Myocyte (in vitro differentiated cells): ENCODE results near the gene PTGES3. TPM values are rescaled to one million over a fixed set of nuclear protein-coding genes. Genes with fewer than 3 reads are reported as not detected.
"Not testable (repeated sequence)": the region's sequence is repeated elsewhere in the genome, so short reads cannot be mapped to it uniquely, and the experiment has no call there.

Experiments used
- DNase-seq: peaks from one replicate; pipeline ENCODE4 v3.0.0-alpha.2; 2012; ENCODE audit warnings: low read depth
- total RNA-seq: library from RNA; depleted of rRNA; stranded (reverse); fragments of >200 nt; gene quantifications from 2 replicates; pipeline ENCODE4 v1.2.3, GENCODE V29; 2014

The PTGES3 gene
- total RNA-seq, 1 donor from 2014 or later: 82.2 TPM

GRCh38 chr12:56713345-56713744 is 25.3 kb upstream of the PTGES3 start:
- DNase-seq: no peak

DNA sequence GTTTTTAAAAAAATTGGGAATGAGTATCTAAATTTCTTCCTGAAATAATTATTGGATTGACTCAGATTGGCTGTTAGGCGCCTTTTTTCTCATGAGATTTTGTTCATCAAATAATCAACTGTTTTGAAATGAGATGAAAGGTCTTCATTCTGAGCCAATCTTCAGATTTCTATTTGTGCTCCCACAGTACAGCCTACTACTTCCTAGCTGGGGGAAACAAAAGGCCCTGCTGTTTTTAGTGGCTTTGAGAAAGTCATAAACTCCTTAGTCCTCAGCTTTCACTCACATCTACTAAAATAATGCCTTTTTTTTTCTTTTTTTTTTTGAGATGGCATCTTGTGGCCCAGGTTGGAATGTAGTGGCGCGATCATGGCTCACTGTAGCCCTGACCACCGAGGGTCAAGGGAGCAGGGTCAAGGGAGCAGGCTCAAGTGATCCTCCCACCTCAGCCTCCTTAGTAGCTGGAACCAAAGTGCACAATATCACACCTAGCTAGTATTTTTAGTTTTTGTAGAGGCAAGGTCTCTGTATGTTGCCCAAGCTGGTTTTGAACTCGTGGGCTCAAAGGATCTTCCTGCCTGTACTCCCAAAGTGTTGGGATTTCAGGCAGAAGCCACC is 21.8 kb upstream of the PTGES3 start:
- no peak for DNase-seq

GRCh38 chr12:56704522-56704921 is 16.4 kb upstream of the PTGES3 start:
- DNase-seq: not testable (repeated sequence)

GRCh38 chr12:56699020-56699661 is 11.1 kb upstream of the PTGES3 start:
- DNase-seq: no peak

GRCh38 chr12:56695327-56696101 is 7.4 kb upstream of the PTGES3 start:
- peak; percentile 89 for DNase-seq

GRCh38 chr12:56694161-56694560 is 6.1 kb upstream of the PTGES3 start:
- no peak for DNase-seq

GRCh38 chr12:56688846-56689109 is 694 bp upstream of the PTGES3 start:
- no peak for DNase-seq

DNA sequence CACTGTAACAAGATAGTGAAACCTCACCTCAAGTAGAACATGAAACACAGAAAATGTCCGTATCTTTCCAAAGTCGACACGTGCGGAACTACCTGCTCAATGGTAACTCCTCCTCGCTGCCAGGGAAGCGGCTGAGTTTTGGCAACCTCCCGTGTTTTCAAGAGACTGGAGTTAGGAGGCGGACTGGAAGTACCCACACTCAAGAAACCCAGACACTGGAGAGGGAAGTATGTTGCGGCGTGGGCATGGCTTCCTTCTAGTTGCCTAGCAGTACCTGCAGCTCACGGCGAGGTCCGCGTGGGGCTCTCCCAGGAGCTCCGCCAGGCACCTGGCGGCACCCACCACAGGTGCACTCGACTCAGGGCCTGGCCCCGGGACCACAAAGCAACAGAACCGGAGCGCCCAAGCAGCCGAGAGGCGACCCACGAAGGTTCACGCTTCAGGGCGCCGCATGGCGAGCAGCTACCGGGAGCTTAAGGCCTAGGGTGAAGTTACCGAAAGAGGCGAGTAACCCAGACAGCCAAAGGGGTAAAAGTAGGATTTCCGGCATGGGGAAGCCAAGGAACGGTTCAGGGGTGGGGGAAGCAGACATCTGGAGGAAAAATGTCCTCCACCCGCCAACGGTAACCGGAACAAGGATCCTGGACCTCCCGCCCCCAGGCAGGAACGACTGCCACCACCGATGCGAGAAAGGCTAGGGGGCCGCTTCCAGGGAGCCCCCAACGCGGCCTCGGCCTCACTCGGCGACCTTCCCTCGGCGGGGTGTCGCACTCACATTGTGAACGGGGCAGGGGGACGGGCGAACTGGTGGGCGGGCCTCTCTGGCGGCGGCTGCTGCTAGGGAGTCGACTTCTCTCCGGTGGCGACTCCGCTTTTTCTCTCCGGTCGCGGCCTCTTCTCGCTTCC is 608 bp downstream of the PTGES3 start:
- DNase-seq: peak; percentile 33

GRCh38 chr12:56684745-56685359 is 3.2 kb downstream of the PTGES3 start:
- no peak for DNase-seq

- DNase-seq: no peak
Observed at GRCh38 chr12:56682323-56682722, 5.8 kb downstream of the PTGES3 start.

DNA sequence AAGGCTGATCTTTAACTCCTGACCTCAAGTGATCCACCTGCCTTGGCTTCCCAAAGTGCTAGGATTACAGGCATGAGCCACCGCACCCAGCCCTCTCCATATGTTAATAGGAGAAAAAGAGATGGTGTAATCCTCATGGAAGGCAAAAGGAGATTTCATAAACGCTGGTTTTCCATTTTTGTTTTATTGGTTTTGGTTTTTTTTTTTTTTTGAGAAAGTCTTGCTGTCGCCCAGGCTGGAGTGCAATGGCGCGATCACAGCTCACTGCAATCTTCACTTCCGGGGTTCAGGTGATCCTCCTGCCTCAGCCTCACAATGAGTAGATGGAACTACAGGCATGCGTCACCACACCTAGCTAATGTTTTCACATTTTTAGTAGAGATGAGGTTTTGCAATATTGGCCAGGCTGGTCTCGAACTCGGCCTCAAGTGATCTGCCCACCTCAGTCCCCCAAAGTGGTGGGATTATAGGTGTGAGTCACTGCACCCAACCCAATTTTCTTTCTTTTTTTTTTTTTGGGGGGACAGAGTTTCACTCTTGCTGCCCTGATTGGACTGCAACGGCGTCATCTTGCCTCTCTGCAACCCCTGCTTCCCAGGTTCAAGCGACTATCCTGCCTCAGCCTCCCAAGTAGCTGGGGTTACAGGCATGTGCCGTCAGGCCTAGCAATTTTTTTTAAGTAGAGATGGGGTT is 8.1 kb downstream of the PTGES3 start:
- DNase-seq: no peak

GRCh38 chr12:56678852-56679251 is 9.2 kb downstream of the PTGES3 start:
- no peak for DNase-seq

DNA sequence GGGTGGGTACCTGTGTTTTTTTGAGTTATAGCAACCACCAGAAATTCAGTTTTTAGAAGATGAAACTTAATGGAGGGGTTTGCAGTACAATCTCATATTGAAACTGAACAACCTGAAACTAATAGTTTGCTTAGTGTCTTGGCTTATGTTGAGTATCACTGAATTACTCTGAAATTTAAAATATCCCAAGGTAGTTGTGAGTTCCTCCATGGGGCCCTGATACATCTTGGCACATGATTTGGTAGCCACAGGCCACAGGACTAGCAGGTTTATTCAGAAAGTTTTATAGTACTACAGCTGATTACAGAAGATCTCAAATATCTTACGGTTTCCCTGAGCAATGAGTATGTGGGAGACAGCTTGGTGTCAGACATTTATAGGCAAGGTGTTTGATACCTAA is 10.4 kb downstream of the PTGES3 start:
- DNase-seq: no peak

DNA sequence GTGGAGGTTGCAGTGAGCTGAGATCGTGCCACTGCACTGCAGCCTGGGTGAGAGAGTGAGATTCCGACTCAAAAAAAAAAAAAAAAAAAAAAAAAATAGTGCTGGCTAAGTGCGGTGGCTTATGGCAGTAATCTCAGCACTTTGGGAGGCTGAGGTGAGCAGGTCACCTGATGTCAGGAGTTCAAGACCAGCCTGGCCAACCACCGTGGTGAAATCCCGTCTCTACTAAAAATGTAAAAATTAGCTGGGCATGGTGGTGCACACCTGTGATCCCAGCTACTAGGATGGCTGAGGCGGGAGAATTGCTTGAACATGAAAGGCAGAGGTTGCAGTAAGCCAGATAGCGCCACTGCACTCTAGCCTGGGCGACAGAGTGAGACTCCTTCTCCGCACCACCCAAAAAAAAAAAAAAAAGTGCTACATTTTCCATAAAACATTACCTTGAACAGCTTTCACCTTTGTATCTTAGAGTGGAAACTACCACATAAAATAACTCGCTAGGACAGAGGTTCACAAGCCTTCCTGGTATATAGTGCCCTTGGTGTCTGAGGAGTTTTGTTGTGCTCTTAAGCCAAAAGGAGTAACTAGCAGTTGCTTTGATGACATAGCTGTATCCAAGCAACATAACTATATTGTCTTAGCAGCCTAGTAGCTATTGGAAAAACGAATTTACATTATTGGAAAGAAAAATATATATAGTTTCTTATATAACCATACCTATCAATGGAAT is 11.1 kb downstream of the PTGES3 start:
- DNase-seq: no peak

DNA sequence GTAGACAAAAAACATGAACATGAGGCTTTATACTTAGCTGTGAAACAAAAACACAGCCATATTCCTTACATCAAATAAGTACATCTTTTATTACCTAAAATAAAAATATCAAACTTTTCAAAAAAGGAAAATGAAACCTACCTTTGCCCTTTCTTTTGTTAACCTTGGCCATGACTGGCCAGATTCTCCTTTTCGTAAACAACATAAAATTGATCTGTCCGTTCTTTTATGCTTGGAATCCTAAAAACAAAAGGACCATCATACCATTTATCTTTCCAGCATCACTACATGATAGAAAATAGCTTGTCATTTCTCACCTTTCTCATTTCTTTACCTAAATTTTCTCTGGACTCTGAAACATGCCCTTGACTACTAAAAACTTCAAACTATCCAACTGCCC is 16.5 kb downstream of the PTGES3 start:
- no peak for DNase-seq

GRCh38 chr12:56670836-56671235 is 17.2 kb downstream of the PTGES3 start:
- no peak for DNase-seq

DNA sequence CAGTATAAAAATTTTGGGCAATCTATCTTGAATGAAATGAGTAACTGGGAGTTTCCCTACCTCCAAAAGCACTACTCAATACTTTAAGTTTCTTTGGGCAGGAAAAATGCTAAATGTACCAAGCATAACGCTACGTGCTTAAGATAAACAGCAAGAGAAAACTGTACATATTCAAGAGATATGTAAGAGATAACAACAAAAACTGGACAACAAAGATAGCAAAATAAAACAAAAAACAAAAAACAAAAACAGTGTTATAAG is 20.0 kb downstream of the PTGES3 start:
- no peak for DNase-seq

GRCh38 chr12:56661979-56662638 is 26.0 kb downstream of the PTGES3 start:
- DNase-seq: no peak

- DNase-seq: no peak
Observed at GRCh38 chr12:56661560-56661959, 26.5 kb downstream of the PTGES3 start.

DNA sequence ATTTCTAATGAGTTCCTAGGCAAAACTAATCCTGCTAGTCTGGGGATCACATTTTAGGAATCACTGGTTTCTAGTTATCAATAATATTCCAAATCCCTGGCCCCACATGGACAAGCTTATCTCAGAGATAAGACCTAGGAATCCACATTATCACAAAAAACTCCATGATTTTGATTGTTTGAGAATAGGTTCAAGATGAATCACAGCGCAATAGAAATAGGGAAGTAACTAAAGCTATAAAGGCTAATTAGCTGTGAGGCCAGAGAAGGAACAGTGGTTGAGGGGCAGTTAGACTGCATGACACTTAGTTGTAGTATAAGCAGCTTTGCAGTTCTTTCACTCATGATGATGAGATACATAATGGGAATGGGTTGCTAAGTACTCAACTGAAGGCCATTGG is 29.2 kb downstream of the PTGES3 start:
- no peak for DNase-seq
